Thoracic aorta (tissue), 2 donors: Measurements from ENCODE around the gene MTREX. TPM values are rescaled to one million over a fixed set of nuclear protein-coding genes. Genes with fewer than 3 reads are reported as not detected.
A peak's percentile ranks its signal among the peaks of the same experiment; 100 is the strongest.

ENCODE experiments used
- ATAC-seq: fragments of 150-250 bp; one replicate; pipeline ENCODE4 v1.8.0; 2017; ENCODE audit warnings: low read depth; ENCODE audit not compliant: insufficient number of reproducible peaks, low FRiP score
- DNase-seq: peaks from one replicate; pipeline ENCODE4 v3.0.0-alpha.2; 2020; ENCODE audit warnings: low spot score
- H3K27ac ChIP-seq, 2 donors: fragments of 200-600 bp; sonication (generic); 1 replicate in 1 of 2; 2 replicates in 1 of 2; pipeline ENCODE4 v1.5.1; 2016; ENCODE audit warnings: mild to moderate bottlenecking in 2 of 2, moderate library complexity in 2 of 2
- H3K27me3 ChIP-seq: fragments of 200-600 bp; sonication (generic); replicated peaks from 2 replicates; pipeline ENCODE4 v1.6.0; 2016; ENCODE audit warnings: mild to moderate bottlenecking; ENCODE audit not compliant: insufficient read depth
- H3K36me3 ChIP-seq: fragments of 200-600 bp; sonication (generic); one replicate; pipeline ENCODE4 v1.5.1; 2016
- H3K4me1 ChIP-seq, 2 donors: fragments of 200-600 bp; sonication (generic); 1 replicate in 1 of 2; 2 replicates in 1 of 2; pipeline versions ENCODE4 v1.5.1 to v1.6.0; 2016; ENCODE audit warnings: low read depth in 2 of 2, mild to moderate bottlenecking in 1 of 2; ENCODE audit not compliant: control insufficient read depth in 1 of 2
- H3K4me3 ChIP-seq: fragments of 200-600 bp; sonication (generic); 2 replicates; pipeline ENCODE4 v1.5.1; 2016; ENCODE audit warnings: mild to moderate bottlenecking
- H3K9me3 ChIP-seq: fragments of 200-600 bp; sonication (generic); 2 replicates; pipeline ENCODE4 v1.5.1; 2016
- CTCF ChIP-seq: fragments of 200-600 bp; sonication (generic); IDR thresholded peaks from one replicate; pipeline ENCODE4 v1.5.1; 2019; ENCODE audit warnings: antibody characterized with exemption
- total RNA-seq, 2 donors: library from RNA; depleted of rRNA; stranded (reverse); fragments of >200 nt; gene quantifications; one replicate each; pipeline versions ENCODE4 v1.1.0 to v1.2.3, GENCODE V29; 2016

MTREX gene
- total RNA-seq, 2 donors from 2014 or later = 42.4 to 61.6 TPM

DNA sequence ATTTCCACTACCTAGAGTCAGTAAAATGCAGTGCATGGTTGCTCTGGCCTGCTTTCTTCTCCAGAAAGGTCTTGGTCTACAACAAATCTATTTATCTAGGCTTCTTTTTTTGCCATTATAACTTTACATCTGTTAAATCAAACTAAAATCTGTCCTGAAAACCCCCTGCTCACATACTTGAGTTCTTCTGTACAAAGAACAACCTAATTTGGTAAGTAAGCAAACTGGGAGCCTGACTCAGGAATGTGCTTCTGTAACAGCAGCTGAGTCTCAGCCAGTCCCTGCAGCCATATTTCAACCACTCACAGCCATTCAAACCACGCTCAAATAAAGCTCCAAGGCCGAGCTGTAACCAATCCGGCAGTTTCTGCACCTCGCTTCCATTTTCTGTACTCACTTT, 131.2 kb downstream of the MTREX start:
- DNase-seq (no peak), ATAC-seq (peak; percentile 77)
- Histone ChIP-seq H3K4me1 (peaks cover 24 to 44% of the 10 kb centered on the region in 2 donors), H3K9me3 (no peaks in the 10 kb centered on the region), H3K27ac (peak overlapping the region; percentile 84 to 96), H3K36me3 (no peaks in the 10 kb centered on the region), H3K4me3 (peak overlapping the region; percentile 41), H3K27me3 (no peaks in the 10 kb centered on the region)
- TF ChIP-seq CTCF = no peak

GRCh38 chr5:55440188-55440646, 132.4 kb downstream of the MTREX start:
- no peak for ATAC-seq
- H3K4me3 ChIP-seq = no peak overlapping the region
- H3K27me3 ChIP-seq = no peaks in the 10 kb centered on the region
- H3K27ac ChIP-seq = peak overlapping the region; percentile 84 to 96
- H3K4me1 ChIP-seq = peaks cover 24 to 47% of the 10 kb centered on the region in 2 donors
- no peaks in the 10 kb centered on the region for H3K9me3 ChIP-seq
- H3K36me3 ChIP-seq = no peaks in the 10 kb centered on the region
- TF ChIP-seq CTCF = no peak
- DNase-seq = no peak

- Histone ChIP-seq H3K36me3 (no peaks in the 10 kb centered on the region), H3K4me1 (peaks cover 30 to 57% of the 10 kb centered on the region in 2 donors), H3K27ac (peak overlapping the region; percentile 14 to 33), H3K27me3 (no peaks in the 10 kb centered on the region), H3K9me3 (no peaks in the 10 kb centered on the region), H3K4me3 (no peak overlapping the region)
- no peak for ATAC-seq
- no peak for TF ChIP-seq CTCF
- no peak for DNase-seq
Measured at GRCh38 chr5:55441107-55441771, 133.4 kb downstream of the MTREX start.

GRCh38 chr5:55441954-55442353, 134.2 kb downstream of the MTREX start:
- DNase-seq (no peak), ATAC-seq (no peak)
- no peak for TF ChIP-seq CTCF
- Histone ChIP-seq H3K36me3 (no peaks in the 10 kb centered on the region), H3K4me1 (peaks cover 30 to 57% of the 10 kb centered on the region in 2 donors), H3K27ac (no peak overlapping the region), H3K4me3 (no peak overlapping the region), H3K27me3 (no peaks in the 10 kb centered on the region), H3K9me3 (no peaks in the 10 kb centered on the region)

DNA sequence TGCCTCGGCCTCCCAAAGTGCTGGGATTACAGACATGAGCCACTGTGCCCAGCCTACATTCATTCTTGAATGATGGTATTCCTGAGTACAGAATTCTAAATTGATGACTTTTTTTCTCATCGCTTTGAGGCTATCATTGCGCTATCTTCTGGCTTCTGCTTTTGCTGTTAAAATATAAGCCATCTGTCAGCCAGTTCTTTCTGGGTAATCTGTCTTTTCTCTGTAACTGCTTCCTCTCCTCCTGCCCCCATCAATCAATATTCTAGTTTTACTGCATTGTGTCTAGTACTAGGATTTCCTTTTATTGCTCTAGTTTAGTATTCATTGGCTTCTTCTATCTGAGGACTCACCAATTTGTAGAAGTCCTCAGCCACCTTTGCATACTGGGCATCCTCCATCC, 138.0 kb downstream of the MTREX start:
- no peak overlapping the region for H3K4me3 ChIP-seq
- no peaks in the 10 kb centered on the region for H3K27me3 ChIP-seq
- no peaks in the 10 kb centered on the region for H3K36me3 ChIP-seq
- ATAC-seq (no peak), DNase-seq (no peak)
- TF ChIP-seq CTCF = no peak
- H3K27ac ChIP-seq = no peak overlapping the region
- H3K9me3 ChIP-seq = no peaks in the 10 kb centered on the region
- H3K4me1 ChIP-seq = peaks cover 16 to 49% of the 10 kb centered on the region in 2 donors
